Endodermal cell (in vitro differentiated cells): ENCODE data around the gene CHSY1. TPM values are rescaled to one million over a fixed set of nuclear protein-coding genes. Genes with fewer than 3 reads are reported as not detected.
A peak's percentile ranks its signal among the peaks of the same experiment; 100 is the strongest.

Source experiments
- DNase-seq: peaks from one replicate; pipeline ENCODE4 v3.0.0-alpha.2; 2017
- H3K27ac ChIP-seq: 2 replicates; pipeline ENCODE4 v1.5.1; 2013; ENCODE audit warnings: mild to moderate bottlenecking, low read depth, low read length, moderate library complexity
- H3K27me3 ChIP-seq: 2 replicates; pipeline ENCODE4 v1.6.1; 2013; ENCODE audit warnings: mild to moderate bottlenecking, low read length, moderate library complexity; ENCODE audit not compliant: insufficient read depth, control insufficient read depth, poor library complexity, severe bottlenecking
- H3K36me3 ChIP-seq: 2 replicates; pipeline ENCODE4 v1.7.0; 2013; ENCODE audit warnings: mild to moderate bottlenecking, low read length, moderate library complexity; ENCODE audit not compliant: control insufficient read depth, insufficient read depth
- H3K4me1 ChIP-seq: one replicate; pipeline ENCODE4 v1.7.0; 2013; ENCODE audit warnings: low read length; ENCODE audit not compliant: control insufficient read depth, insufficient read depth
- H3K4me3 ChIP-seq: 2 replicates; pipeline ENCODE4 v1.5.1; 2013; ENCODE audit warnings: mild to moderate bottlenecking, low read length, moderate library complexity
- H3K9ac ChIP-seq: 2 replicates; pipeline ENCODE4 v1.6.1; 2013; ENCODE audit warnings: mild to moderate bottlenecking, low read length, moderate library complexity; ENCODE audit not compliant: poor library complexity, severe bottlenecking; ENCODE audit errors: extremely low read depth
- H3K9me3 ChIP-seq: 2 replicates; pipeline ENCODE4 v1.6.1; 2013; ENCODE audit warnings: mild to moderate bottlenecking, low read length, moderate library complexity; ENCODE audit not compliant: control insufficient read depth
- H3K27ac Mint-ChIP-seq: 2 replicates; pipeline ENCODE4 v1.8.0; 2020; ENCODE audit warnings: mixed read lengths
- H3K27me3 Mint-ChIP-seq: 2 replicates; pipeline ENCODE4 v1.8.0; 2021; ENCODE audit warnings: mild to moderate bottlenecking, mixed read lengths; ENCODE audit not compliant: insufficient read depth
- H3K36me3 Mint-ChIP-seq: 2 replicates; pipeline ENCODE4 v1.8.0; 2020; ENCODE audit warnings: low read depth, mixed read lengths
- H3K4me1 Mint-ChIP-seq: 2 replicates; pipeline ENCODE4 v1.8.0; 2020; ENCODE audit warnings: mixed read lengths
- H3K4me3 Mint-ChIP-seq: 2 replicates; pipeline ENCODE4 v1.8.0; 2020; ENCODE audit warnings: mild to moderate bottlenecking, moderate library complexity, mixed read lengths
- H3K9me3 Mint-ChIP-seq: 2 replicates; pipeline ENCODE4 v1.8.0; 2020; ENCODE audit warnings: mild to moderate bottlenecking, mixed read lengths
- CTCF ChIP-seq: fragments of 200-600 bp; sonication (generic); conservative IDR thresholded peaks from 2 replicates; pipeline ENCODE4 v1.5.0; 2021; ENCODE audit warnings: antibody characterized with exemption, mild to moderate bottlenecking
- WGBS, 2 experiments: methylation state at CpG; one replicate each; pipeline versions ENCODE4 v1.1.5 to v1.1.7; 2013; ENCODE audit warnings: missing lambda C conversion rate in 2 of 2, mixed read lengths in 1 of 2; ENCODE audit not compliant: insufficient coverage in 1 of 2, insufficient read length in 1 of 2; 5-methylcytosine and 5-hydroxymethylcytosine counted together
- total RNA-seq, 2 donors: library from RNA; stranded (reverse); fragmentation: NEBNext Ultra II Directional in 1 of 2; extraction: Animal tissue kit (Norgen Biotek cat#: 25700) in 1 of 2; gene quantifications; 2 replicates in 1 of 2; 3 replicates in 1 of 2; pipeline ENCODE4 v1.2.1, GENCODE V29; 2021

The CHSY1 gene
- total RNA-seq, 2 donors from 2014 or later = 33.3 to 39.9 TPM

- no peaks in the 10 kb centered on the region for H3K27me3 ChIP-seq
- Mint-ChIP-seq H3K9me3 (no peaks in the 10 kb centered on the region), H3K4me1 (peaks cover 25% of the 10 kb centered on the region), H3K4me3 (no peak overlapping the region), H3K27ac (no peak overlapping the region), H3K36me3 (peaks cover 27% of the 10 kb centered on the region), H3K27me3 (no peaks in the 10 kb centered on the region)
- no peak for TF ChIP-seq CTCF
- H3K9ac ChIP-seq = no peak overlapping the region
- 95 to 97% methylated on average over 12 of the region's 12 CpGs for WGBS, 2 experiments
- H3K9me3 ChIP-seq = no peaks in the 10 kb centered on the region
- peaks cover 28% of the 10 kb centered on the region for H3K36me3 ChIP-seq
- DNase-seq = peak; percentile 24
- no peak overlapping the region for H3K4me3 ChIP-seq
- H3K4me1 ChIP-seq = peaks cover 2% of the 10 kb centered on the region
- no peak overlapping the region for H3K27ac ChIP-seq
These were observed 14.6 kb downstream of the CHSY1 start for GRCh38 chr15:101237251-101237650.

GRCh38 chr15:101233651-101234280 is 18.1 kb downstream of the CHSY1 start:
- WGBS, 2 experiments = 90 to 93% methylated on average over 5 of the region's 5 CpGs
- Histone ChIP-seq H3K27me3 (no peaks in the 10 kb centered on the region), H3K9me3 (peaks cover 9% of the 10 kb centered on the region), H3K36me3 (peaks cover 49% of the 10 kb centered on the region), H3K4me1 (no peaks in the 10 kb centered on the region), H3K27ac (no peak overlapping the region), H3K9ac (no peak overlapping the region), H3K4me3 (no peak overlapping the region)
- Mint-ChIP-seq H3K4me1 (peaks cover 3% of the 10 kb centered on the region), H3K4me3 (no peak overlapping the region), H3K36me3 (peaks cover 52% of the 10 kb centered on the region), H3K9me3 (peaks cover 4% of the 10 kb centered on the region), H3K27me3 (no peaks in the 10 kb centered on the region), H3K27ac (no peak overlapping the region)
- no peak for DNase-seq
- no peak for TF ChIP-seq CTCF

GRCh38 chr15:101232677-101233076 is 19.2 kb downstream of the CHSY1 start:
- Histone ChIP-seq H3K9me3 (peaks cover 19% of the 10 kb centered on the region), H3K4me3 (no peak overlapping the region), H3K4me1 (no peaks in the 10 kb centered on the region), H3K9ac (no peak overlapping the region), H3K27ac (no peak overlapping the region), H3K36me3 (peaks cover 49% of the 10 kb centered on the region), H3K27me3 (no peaks in the 10 kb centered on the region)
- H3K9me3 Mint-ChIP-seq = peaks cover 12% of the 10 kb centered on the region
- peaks cover 55% of the 10 kb centered on the region for H3K36me3 Mint-ChIP-seq
- no peak overlapping the region for H3K27ac Mint-ChIP-seq
- no peak for TF ChIP-seq CTCF
- H3K4me3 Mint-ChIP-seq = no peak overlapping the region
- no peak for DNase-seq
- 90% methylated on average over 2 to 5 of the region's 5 CpGs for WGBS, 2 experiments
- no peaks in the 10 kb centered on the region for H3K27me3 Mint-ChIP-seq
- peaks cover under 1% of the 10 kb centered on the region for H3K4me1 Mint-ChIP-seq
